PC-3 (cell line): ENCODE results near the gene FBXW4.

Source experiments
- EZH2 ChIP-seq: fragments of 300-600 bp; sonication (generic); IDR thresholded peaks from one replicate; pipeline ENCODE4 v1.6.1; 2017; ENCODE audit warnings: antibody characterized with exemption, mild to moderate bottlenecking, low read length; ENCODE audit not compliant: unreplicated experiment
- EZH2phosphoT487 ChIP-seq: fragments of 300-600 bp; sonication (generic); IDR thresholded peaks from 2 replicates; pipeline ENCODE4 v1.6.1; 2018; ENCODE audit warnings: mild to moderate bottlenecking, antibody characterized with exemption, low read length, borderline replicate concordance
- TF ChIP-seq, protein P1 (sequence below): fragments of 300-600 bp; sonication (generic); conservative IDR thresholded peaks from 2 replicates; pipeline ENCODE4 v1.5.1; 2017; ENCODE audit warnings: antibody characterized with exemption, low read depth, mild to moderate bottlenecking, low read length

DNA sequence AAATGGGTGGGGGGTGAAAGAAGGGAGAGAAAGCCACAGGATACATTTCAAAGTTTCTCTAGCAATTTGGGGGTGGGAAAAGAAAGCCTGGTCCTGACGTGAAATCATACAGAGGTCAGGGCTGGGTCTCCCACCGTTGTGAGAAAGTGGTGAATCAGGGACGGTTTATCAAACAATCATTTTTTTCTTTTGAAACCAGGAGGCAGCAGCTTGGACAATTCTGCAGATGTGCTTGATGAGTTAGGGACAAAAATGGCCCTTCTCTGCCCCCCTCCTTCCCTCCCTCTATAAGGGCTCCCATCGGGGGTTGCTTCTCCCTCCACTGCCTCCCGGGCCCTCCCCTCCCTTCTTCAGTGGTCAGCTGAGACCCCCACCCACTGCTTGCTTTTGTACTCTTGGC, 43.6 kb downstream of the FBXW4 start:
- TF ChIP-seq, protein P1, sequence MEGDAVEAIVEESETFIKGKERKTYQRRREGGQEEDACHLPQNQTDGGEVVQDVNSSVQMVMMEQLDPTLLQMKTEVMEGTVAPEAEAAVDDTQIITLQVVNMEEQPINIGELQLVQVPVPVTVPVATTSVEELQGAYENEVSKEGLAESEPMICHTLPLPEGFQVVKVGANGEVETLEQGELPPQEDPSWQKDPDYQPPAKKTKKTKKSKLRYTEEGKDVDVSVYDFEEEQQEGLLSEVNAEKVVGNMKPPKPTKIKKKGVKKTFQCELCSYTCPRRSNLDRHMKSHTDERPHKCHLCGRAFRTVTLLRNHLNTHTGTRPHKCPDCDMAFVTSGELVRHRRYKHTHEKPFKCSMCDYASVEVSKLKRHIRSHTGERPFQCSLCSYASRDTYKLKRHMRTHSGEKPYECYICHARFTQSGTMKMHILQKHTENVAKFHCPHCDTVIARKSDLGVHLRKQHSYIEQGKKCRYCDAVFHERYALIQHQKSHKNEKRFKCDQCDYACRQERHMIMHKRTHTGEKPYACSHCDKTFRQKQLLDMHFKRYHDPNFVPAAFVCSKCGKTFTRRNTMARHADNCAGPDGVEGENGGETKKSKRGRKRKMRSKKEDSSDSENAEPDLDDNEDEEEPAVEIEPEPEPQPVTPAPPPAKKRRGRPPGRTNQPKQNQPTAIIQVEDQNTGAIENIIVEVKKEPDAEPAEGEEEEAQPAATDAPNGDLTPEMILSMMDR, result no peak
- TF ChIP-seq EZH2, result no peak
- TF ChIP-seq EZH2phosphoT487, result no peak
